22Rv1 (cell line): Measurements from ENCODE around the gene TBC1D22A.

Experiments used
- CTCF ChIP-seq: fragments of 450-650 bp; IDR thresholded peaks from 2 replicates; pipeline ENCODE4 v1.5.1; 2017; ENCODE audit warnings: mild to moderate bottlenecking
- ZFX ChIP-seq: fragments of 450-650 bp; IDR thresholded peaks from 2 replicates; pipeline ENCODE4 v1.6.1; 2017; ENCODE audit warnings: antibody characterized with exemption, borderline replicate concordance

GRCh38 chr22:47001288-47001687 lies 238.8 kb downstream of the TBC1D22A start:
- TF ChIP-seq CTCF (no peak), ZFX (no peak)
